Muscle of leg (tissue), 16 donors: ENCODE results near the gene KRTAP10-8. TPM values are rescaled to one million over a fixed set of nuclear protein-coding genes. Genes with fewer than 3 reads are reported as not detected.

ENCODE experiments used
- DNase-seq: peaks from one replicate; pipeline ENCODE4 v3.0.0; 2013
- H3K27ac ChIP-seq: one replicate; pipeline ENCODE4 v1.5.1; 2013; ENCODE audit warnings: mild to moderate bottlenecking, low read length, control low read depth
- H3K27me3 ChIP-seq: one replicate; pipeline ENCODE4 v1.6.1; 2013; ENCODE audit warnings: low read length; ENCODE audit not compliant: control insufficient read depth, insufficient read depth
- H3K36me3 ChIP-seq: one replicate; pipeline ENCODE4 v1.6.1; 2013; ENCODE audit warnings: low read length; ENCODE audit not compliant: control insufficient read depth, insufficient read depth
- H3K4me1 ChIP-seq: one replicate; pipeline ENCODE4 v1.6.1; 2013; ENCODE audit warnings: low read length; ENCODE audit not compliant: control insufficient read depth, insufficient read depth
- H3K4me3 ChIP-seq: one replicate; pipeline ENCODE4 v1.5.1; 2013; ENCODE audit warnings: low read length, control low read depth
- H3K9me3 ChIP-seq: replicated peaks from 2 replicates; pipeline ENCODE4 v1.6.1; 2013; ENCODE audit warnings: low read depth, low read length; ENCODE audit not compliant: control insufficient read depth
- WGBS: methylation state at CpG from one replicate; pipeline ENCODE4 v1.1.5; 2013; ENCODE audit warnings: missing lambda C conversion rate; ENCODE audit not compliant: insufficient coverage; 5-methylcytosine and 5-hydroxymethylcytosine counted together
- long read RNA-seq, 11 donors: transcript quantifications; one replicate each; lab custom pipeline, GENCODE V29; 2026
- polyA plus RNA-seq, 8 donors: library from polyadenylated mRNA; unstranded; fragments of 120-200 nt; gene quantifications; one replicate each; pipeline versions ENCODE4 v1.2.1 to v1.2.3, GENCODE V29; 2013; ENCODE audit warnings: inconsistent platforms in 1 of 8, low replicate concordance in 1 of 8; ENCODE audit not compliant: insufficient read length in 8 of 8, insufficient read depth in 1 of 8
- total RNA-seq: library from RNA; stranded (reverse); fragments of 120-200 nt; gene quantifications from one replicate; pipeline ENCODE4 v1.2.4, GENCODE V29; 2013

KRTAP10-8 gene
- total RNA-seq (not detected), polyA plus RNA-seq (not detected)
- long read RNA-seq, donor 1 = 0 reads
- long read RNA-seq, donor 2 = 0 reads
- long read RNA-seq, donor 3 = 0 reads
- long read RNA-seq, donor 4 = 0 reads
- long read RNA-seq, donor 5 = 0 reads
- long read RNA-seq, donor 6 = 0 reads
- long read RNA-seq, donor 7 = 0 reads
- long read RNA-seq, donor 8 = 0 reads
- long read RNA-seq, donor 9 = 0 reads
- long read RNA-seq, donor 10 = 0 reads
- long read RNA-seq, donor 11 = 0 reads

- 74% methylated on average over 8 of the region's 8 CpGs for WGBS
- Histone ChIP-seq H3K4me1 (no peaks in the 10 kb centered on the region), H3K27me3 (peaks cover 12% of the 10 kb centered on the region), H3K4me3 (no peak within 1 kb of the TSS), H3K27ac (no peak within 1 kb of the TSS), H3K9me3 (peaks cover 9% of the 10 kb centered on the region), H3K36me3 (no peaks in the 10 kb centered on the region)
- no peak for DNase-seq
Observed at GRCh38 chr21:44612029-44612486, at the start of gene KRTAP10-8. TSS of gene KRTAP10-8 (plus strand) at chr21:44612079. CDS start at chr21:44612101, 22 bp downstream.

- WGBS = no CpG with 5 or more reads among the region's 1 CpG
- H3K27me3 ChIP-seq = no peaks in the 10 kb centered on the region
- H3K27ac ChIP-seq = no peak overlapping the region
- H3K36me3 ChIP-seq = no peaks in the 10 kb centered on the region
- no peak for DNase-seq
- H3K4me1 ChIP-seq = peaks cover 8% of the 10 kb centered on the region
- H3K4me3 ChIP-seq = no peak overlapping the region
- no peaks in the 10 kb centered on the region for H3K9me3 ChIP-seq
Observed at GRCh38 chr21:44564099-44564498, 47.8 kb upstream of the KRTAP10-8 start.

- Histone ChIP-seq H3K27me3 (no peaks in the 10 kb centered on the region), H3K27ac (no peak overlapping the region), H3K36me3 (no peaks in the 10 kb centered on the region), H3K9me3 (no peaks in the 10 kb centered on the region), H3K4me3 (no peak overlapping the region), H3K4me1 (peaks cover 11% of the 10 kb centered on the region)
- no CpG with 5 or more reads among the region's 1 CpG for WGBS
- no peak for DNase-seq
Observed at GRCh38 chr21:44564886-44565598, 46.8 kb upstream of the KRTAP10-8 start.

GRCh38 chr21:44566403-44566802, 45.5 kb upstream of the KRTAP10-8 start:
- H3K36me3 ChIP-seq = no peaks in the 10 kb centered on the region
- H3K27me3 ChIP-seq = peaks cover under 1% of the 10 kb centered on the region
- peaks cover 11% of the 10 kb centered on the region for H3K4me1 ChIP-seq
- no CpG with 5 or more reads among the region's 1 CpG for WGBS
- H3K9me3 ChIP-seq = peaks cover 3% of the 10 kb centered on the region
- DNase-seq = no peak
- no peak overlapping the region for H3K4me3 ChIP-seq
- no peak overlapping the region for H3K27ac ChIP-seq

- peaks cover 5% of the 10 kb centered on the region for H3K9me3 ChIP-seq
- no peak for DNase-seq
- 91% methylated on average over 18 of the region's 18 CpGs for WGBS
- H3K4me1 ChIP-seq = peaks cover 11% of the 10 kb centered on the region
- H3K27me3 ChIP-seq = peaks cover 7% of the 10 kb centered on the region
- no peak overlapping the region for H3K4me3 ChIP-seq
- no peaks in the 10 kb centered on the region for H3K36me3 ChIP-seq
- H3K27ac ChIP-seq = no peak overlapping the region
Observed at GRCh38 chr21:44567481-44568171, 44.3 kb upstream of the KRTAP10-8 start.

GRCh38 chr21:44568261-44568660, 43.6 kb upstream of the KRTAP10-8 start:
- Histone ChIP-seq H3K4me3 (no peak overlapping the region), H3K27me3 (peaks cover 7% of the 10 kb centered on the region), H3K36me3 (no peaks in the 10 kb centered on the region), H3K27ac (no peak overlapping the region), H3K9me3 (peaks cover 5% of the 10 kb centered on the region), H3K4me1 (peaks cover 11% of the 10 kb centered on the region)
- WGBS = 69% methylated on average over 12 of the region's 12 CpGs
- DNase-seq = no peak

- 68% methylated on average over 24 of the region's 27 CpGs for WGBS
- DNase-seq = peak; percentile 33
Observed at GRCh38 chr21:44568667-44569556, 43.0 kb upstream of the KRTAP10-8 start.

GRCh38 chr21:44569861-44570517, 41.9 kb upstream of the KRTAP10-8 start:
- H3K27ac ChIP-seq = no peak overlapping the region
- 87% methylated on average over 10 of the region's 12 CpGs for WGBS
- H3K9me3 ChIP-seq = peaks cover 5% of the 10 kb centered on the region
- H3K36me3 ChIP-seq = no peaks in the 10 kb centered on the region
- peaks cover 11% of the 10 kb centered on the region for H3K4me1 ChIP-seq
- no peak overlapping the region for H3K4me3 ChIP-seq
- peaks cover 7% of the 10 kb centered on the region for H3K27me3 ChIP-seq
- DNase-seq = no peak

More at GRCh38 chr21:44568667-44569556, 43.0 kb upstream of the KRTAP10-8 start:
- Histone ChIP-seq H3K4me3 (no peak overlapping the region), H3K4me1 (peaks cover 11% of the 10 kb centered on the region), H3K27me3 (peaks cover 7% of the 10 kb centered on the region), H3K9me3 (peaks cover 5% of the 10 kb centered on the region), H3K27ac (no peak overlapping the region), H3K36me3 (no peaks in the 10 kb centered on the region)

GRCh38 chr21:44571296-44571695, 40.6 kb upstream of the KRTAP10-8 start:
- Histone ChIP-seq H3K4me3 (no peak overlapping the region), H3K36me3 (no peaks in the 10 kb centered on the region), H3K27me3 (peaks cover 7% of the 10 kb centered on the region), H3K4me1 (peaks cover 11% of the 10 kb centered on the region), H3K27ac (no peak overlapping the region), H3K9me3 (peaks cover 5% of the 10 kb centered on the region)
- WGBS = 78% methylated on average over 2 of the region's 4 CpGs
- DNase-seq = no peak
